Cardiac muscle cell (in vitro differentiated cells and primary cell): Measurements from ENCODE around the gene TNNT2. TPM values are rescaled to one million over a fixed set of nuclear protein-coding genes. Genes with fewer than 3 reads are reported as not detected.

Source experiments
- DNase-seq, 2 donors: peaks; one replicate each; pipeline versions ENCODE4 v3.0.0 to v3.0.0-alpha.2; 2010 to 2017; ENCODE audit warnings: low read depth in 1 of 2, low spot score in 1 of 2
- H3K27ac ChIP-seq: fragments of 200-600 bp; sonication (generic); 2 replicates; pipeline ENCODE4 v1.5.1; 2016
- H3K27me3 ChIP-seq: fragments of 200-600 bp; sonication (generic); 2 replicates; pipeline ENCODE4 v1.6.0; 2016; ENCODE audit warnings: control low read depth
- H3K36me3 ChIP-seq: fragments of 200-600 bp; sonication (generic); 2 replicates; pipeline ENCODE4 v1.5.1; 2016; ENCODE audit warnings: control low read depth
- H3K4me1 ChIP-seq: fragments of 200-600 bp; sonication (generic); 2 replicates; pipeline ENCODE4 v1.8.1; 2017; ENCODE audit warnings: low read depth, mild to moderate bottlenecking, mixed run types
- H3K4me3 ChIP-seq: fragments of 200-600 bp; sonication (generic); 2 replicates; pipeline ENCODE4 v1.5.1; 2016; ENCODE audit warnings: mild to moderate bottlenecking
- H3K9me3 ChIP-seq: fragments of 200-600 bp; sonication (generic); 2 replicates; pipeline ENCODE4 v1.5.1; 2017; ENCODE audit warnings: low read depth, mild to moderate bottlenecking, control low read depth
- CTCF ChIP-seq: IDR thresholded peaks from 2 replicates; pipeline ENCODE4 v1.5.1; 2012; ENCODE audit warnings: low read depth, mild to moderate bottlenecking, low read length
- polyA plus RNA-seq: library from polyadenylated mRNA; unstranded; fragments of >200 nt; fragmentation: Nextera tagmentation; extraction: Ambion mirVana; gene quantifications from 2 replicates; pipeline ENCODE4 v1.2.1, GENCODE V29; 2016
- total RNA-seq: library from RNA; depleted of rRNA; stranded (reverse); fragments of >200 nt; gene quantifications from 2 replicates; pipeline ENCODE4 v1.2.3, GENCODE V29; 2016

The TNNT2 gene
- total and polyA plus RNA-seq, 2 experiments from 2014 or later, result 7,232 to 9,291 TPM

- Histone ChIP-seq H3K4me3 (no peak overlapping the region), H3K4me1 (peaks cover 36% of the 10 kb centered on the region), H3K27ac (peak overlapping the region; percentile 84), H3K36me3 (no peaks in the 10 kb centered on the region), H3K9me3 (no peaks in the 10 kb centered on the region), H3K27me3 (no peaks in the 10 kb centered on the region)
- TF ChIP-seq CTCF, result no peak
- no peak for DNase-seq
Observed at GRCh38 chr1:201327687-201328240, 49.7 kb downstream of the TNNT2 start.

- Histone ChIP-seq H3K4me1 (peaks cover 36% of the 10 kb centered on the region), H3K27me3 (no peaks in the 10 kb centered on the region), H3K27ac (no peak overlapping the region), H3K9me3 (no peaks in the 10 kb centered on the region), H3K36me3 (no peaks in the 10 kb centered on the region), H3K4me3 (no peak overlapping the region)
- DNase-seq, result no peak
- no peak for TF ChIP-seq CTCF
Observed at GRCh38 chr1:201326710-201327109, 50.8 kb downstream of the TNNT2 start.

GRCh38 chr1:201325678-201326060, 51.8 kb downstream of the TNNT2 start:
- Histone ChIP-seq H3K27ac (no peak overlapping the region), H3K4me1 (peaks cover 30% of the 10 kb centered on the region), H3K36me3 (no peaks in the 10 kb centered on the region), H3K9me3 (no peaks in the 10 kb centered on the region), H3K4me3 (no peak overlapping the region), H3K27me3 (no peaks in the 10 kb centered on the region)
- DNase-seq, result no peak
- no peak for TF ChIP-seq CTCF

GRCh38 chr1:201324821-201325677, 52.4 kb downstream of the TNNT2 start:
- H3K27ac ChIP-seq, result no peak overlapping the region
- DNase-seq, result no peak
- no peaks in the 10 kb centered on the region for H3K9me3 ChIP-seq
- H3K4me1 ChIP-seq, result peaks cover 24% of the 10 kb centered on the region
- H3K36me3 ChIP-seq, result no peaks in the 10 kb centered on the region
- H3K4me3 ChIP-seq, result no peak overlapping the region
- TF ChIP-seq CTCF, result no peak
- H3K27me3 ChIP-seq, result no peaks in the 10 kb centered on the region

GRCh38 chr1:201324306-201324705, 53.2 kb downstream of the TNNT2 start:
- H3K4me1 ChIP-seq, result peaks cover 16% of the 10 kb centered on the region
- no peak for DNase-seq
- no peaks in the 10 kb centered on the region for H3K27me3 ChIP-seq
- no peaks in the 10 kb centered on the region for H3K9me3 ChIP-seq
- H3K36me3 ChIP-seq, result no peaks in the 10 kb centered on the region
- TF ChIP-seq CTCF, result no peak
- H3K4me3 ChIP-seq, result no peak overlapping the region
- no peak overlapping the region for H3K27ac ChIP-seq
